LNCaP clone FGC (cell line): Measurements from ENCODE around the gene DCDC1.

Source experiments
- DNase-seq: peaks from one replicate; pipeline ENCODE4 v3.0.0-alpha.2; 2011; ENCODE audit warnings: low read depth
- H3K4me3 ChIP-seq: 2 replicates; pipeline ENCODE4 v1.5.1; 2011; ENCODE audit warnings: mild to moderate bottlenecking, low read depth, low read length, control low read depth
- TF ChIP-seq, protein P1 (sequence below): IDR thresholded peaks from 2 replicates; pipeline ENCODE4 v1.5.1; 2012; ENCODE audit warnings: mild to moderate bottlenecking; ENCODE audit not compliant: control insufficient read depth, insufficient read depth; ENCODE audit errors: extremely low read depth

Gene DCDC1

DNA sequence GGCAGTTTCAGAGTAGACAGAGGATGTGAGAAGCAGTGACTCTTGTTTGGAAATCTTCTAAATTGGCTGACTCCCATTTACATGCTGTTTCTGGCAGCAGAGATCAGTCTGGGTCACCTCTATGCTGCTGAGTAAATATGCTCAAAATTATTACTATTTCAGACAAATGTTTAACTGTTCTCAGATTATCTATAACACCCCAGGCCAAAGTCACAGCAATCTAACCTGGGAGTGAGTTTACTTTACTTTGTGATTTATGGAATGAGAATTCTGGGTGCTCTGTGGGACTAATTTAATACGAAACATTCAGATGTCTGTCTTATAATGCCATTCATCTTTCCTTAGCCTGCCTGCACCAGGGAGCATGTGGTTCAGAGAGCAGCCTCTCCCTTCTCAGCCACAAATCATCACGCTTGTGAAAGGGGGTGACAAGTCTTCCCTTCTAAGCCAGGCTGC is 500.9 kb downstream of the DCDC1 start:
- TF ChIP-seq, protein P1, sequence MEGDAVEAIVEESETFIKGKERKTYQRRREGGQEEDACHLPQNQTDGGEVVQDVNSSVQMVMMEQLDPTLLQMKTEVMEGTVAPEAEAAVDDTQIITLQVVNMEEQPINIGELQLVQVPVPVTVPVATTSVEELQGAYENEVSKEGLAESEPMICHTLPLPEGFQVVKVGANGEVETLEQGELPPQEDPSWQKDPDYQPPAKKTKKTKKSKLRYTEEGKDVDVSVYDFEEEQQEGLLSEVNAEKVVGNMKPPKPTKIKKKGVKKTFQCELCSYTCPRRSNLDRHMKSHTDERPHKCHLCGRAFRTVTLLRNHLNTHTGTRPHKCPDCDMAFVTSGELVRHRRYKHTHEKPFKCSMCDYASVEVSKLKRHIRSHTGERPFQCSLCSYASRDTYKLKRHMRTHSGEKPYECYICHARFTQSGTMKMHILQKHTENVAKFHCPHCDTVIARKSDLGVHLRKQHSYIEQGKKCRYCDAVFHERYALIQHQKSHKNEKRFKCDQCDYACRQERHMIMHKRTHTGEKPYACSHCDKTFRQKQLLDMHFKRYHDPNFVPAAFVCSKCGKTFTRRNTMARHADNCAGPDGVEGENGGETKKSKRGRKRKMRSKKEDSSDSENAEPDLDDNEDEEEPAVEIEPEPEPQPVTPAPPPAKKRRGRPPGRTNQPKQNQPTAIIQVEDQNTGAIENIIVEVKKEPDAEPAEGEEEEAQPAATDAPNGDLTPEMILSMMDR, result no peak
- H3K4me3 ChIP-seq, result no peak overlapping the region
- DNase-seq, result no peak

DNA sequence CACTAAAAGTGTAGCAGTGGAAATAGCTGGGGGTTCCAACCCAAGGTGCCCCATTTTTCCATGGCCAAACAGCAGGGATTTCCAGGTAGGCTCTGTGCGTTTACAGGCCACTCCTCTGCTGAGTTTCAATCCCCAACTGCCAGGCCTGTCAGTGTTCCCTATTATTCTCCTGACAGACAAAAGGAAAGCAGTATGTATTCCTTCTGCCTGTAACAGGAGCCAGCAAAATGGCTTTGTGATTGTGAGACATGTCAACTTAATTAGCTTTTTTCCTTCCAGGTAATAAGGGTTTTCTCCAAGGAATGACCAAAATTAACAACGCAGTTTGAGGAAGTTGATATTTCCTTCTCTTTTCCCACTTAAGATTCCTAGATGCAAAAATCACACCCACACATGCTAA is 506.3 kb downstream of the DCDC1 start:
- no peak overlapping the region for H3K4me3 ChIP-seq
- TF ChIP-seq, protein P1, result no peak
- no peak for DNase-seq

DNA sequence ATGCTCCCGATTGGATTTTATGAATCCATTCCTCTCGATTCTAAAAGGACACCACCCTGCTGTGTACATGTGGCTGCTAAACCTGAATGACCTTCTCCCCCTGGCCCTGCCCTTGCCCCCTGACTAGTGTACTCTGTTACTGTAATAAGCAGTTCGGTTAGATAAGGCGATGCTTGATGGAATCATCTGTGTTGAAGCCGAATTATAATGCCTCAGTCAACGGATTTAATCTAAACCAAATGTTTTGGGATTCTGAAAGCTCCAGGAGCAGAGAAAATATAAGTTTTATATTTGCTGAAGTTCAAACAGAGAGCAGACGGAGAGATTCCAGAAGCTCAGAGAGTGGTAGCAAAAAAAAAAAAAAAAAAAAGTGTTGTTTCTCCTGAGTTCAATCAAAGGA is 508.0 kb downstream of the DCDC1 start:
- H3K4me3 ChIP-seq, result no peak overlapping the region
- TF ChIP-seq, protein P1, result no peak
- DNase-seq, result no peak

DNA sequence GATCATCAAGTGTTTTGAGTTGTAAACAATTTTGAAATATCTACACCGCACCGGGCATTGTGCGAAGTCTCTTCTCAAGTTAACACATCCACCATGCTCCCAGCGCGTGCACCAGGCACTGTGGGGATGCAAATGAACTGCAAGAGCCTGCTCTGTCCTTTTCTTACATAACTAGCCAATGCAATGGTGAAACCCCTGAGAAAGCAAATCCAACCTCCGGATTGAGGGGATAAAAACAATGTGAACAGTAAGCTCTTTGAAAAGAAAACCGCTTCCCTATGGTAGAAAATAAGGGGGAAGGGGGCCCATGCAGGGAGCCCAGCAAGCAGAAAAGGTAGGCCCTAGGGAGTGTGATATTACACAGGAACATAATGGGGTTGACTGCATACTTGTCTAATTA is 508.5 kb downstream of the DCDC1 start:
- TF ChIP-seq, protein P1, result no peak
- no peak overlapping the region for H3K4me3 ChIP-seq
- no peak for DNase-seq

DNA sequence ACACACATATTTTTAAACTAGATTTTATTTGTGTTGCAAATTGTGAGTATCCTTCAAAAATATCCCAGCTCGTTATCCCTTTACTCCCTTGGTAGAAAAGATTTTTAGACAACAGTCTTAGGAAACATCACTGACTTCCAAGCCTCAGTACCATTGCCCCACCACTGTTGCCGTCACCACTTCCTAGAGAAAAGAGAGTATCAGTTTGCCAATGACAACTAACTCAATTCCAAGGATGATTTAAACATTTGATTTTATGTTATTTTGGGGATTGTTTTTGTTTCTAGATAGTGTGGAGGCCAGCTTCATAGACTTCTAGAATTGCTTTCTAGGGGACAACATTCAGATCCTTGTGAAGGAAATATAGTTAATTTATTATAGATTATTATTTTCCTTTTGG is 509.4 kb downstream of the DCDC1 start:
- no peak overlapping the region for H3K4me3 ChIP-seq
- TF ChIP-seq, protein P1, result no peak
- no peak for DNase-seq

DNA sequence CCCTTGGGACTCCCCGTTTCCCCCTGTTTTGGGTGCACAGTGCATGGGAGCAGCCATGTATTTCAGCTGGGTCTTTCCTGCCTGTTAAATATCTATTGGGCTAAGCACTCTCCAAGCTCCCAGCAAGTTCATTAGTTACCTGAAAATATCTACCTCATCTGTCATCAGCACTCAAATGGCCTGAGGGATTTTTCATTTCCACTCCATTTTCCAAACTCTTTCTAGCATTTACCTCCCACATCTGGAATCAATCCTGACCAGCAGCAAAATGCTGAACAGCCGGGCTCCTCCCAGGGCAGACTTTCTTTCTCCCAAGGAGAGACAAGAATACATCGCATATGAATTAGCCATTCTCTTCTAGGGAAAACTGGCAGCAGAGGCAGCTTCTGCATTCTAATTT is 509.9 kb downstream of the DCDC1 start:
- TF ChIP-seq, protein P1, result no peak
- DNase-seq, result no peak
- H3K4me3 ChIP-seq, result no peak overlapping the region

DNA sequence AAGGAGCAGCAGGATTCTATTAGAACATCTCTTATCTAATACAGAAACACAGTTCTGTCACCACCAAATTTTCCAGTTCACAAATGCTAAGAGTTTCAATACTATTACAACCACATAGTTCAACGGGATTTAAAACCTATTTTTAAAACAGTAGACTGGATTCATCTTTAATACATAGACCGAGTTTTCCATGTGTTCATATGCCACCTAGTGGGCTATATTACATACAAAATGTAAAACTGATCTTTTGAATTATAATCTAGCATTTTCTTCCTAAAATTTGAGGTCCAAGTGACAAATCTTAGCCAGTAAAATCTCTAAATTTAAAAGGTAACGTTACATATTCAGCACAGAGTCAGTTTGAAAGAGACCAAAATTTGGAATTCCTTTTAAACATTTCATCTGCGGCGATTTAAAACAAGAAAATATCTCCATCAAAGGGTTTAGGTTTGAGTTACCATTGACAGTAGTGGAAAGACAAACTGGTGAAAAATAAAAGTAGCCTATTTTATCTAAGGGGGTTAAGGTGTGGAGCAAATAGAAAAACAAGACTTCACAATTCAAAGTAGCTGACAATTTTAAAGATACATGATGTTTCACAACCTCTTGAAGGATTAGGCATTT is 514.0 kb downstream of the DCDC1 start:
- no peak overlapping the region for H3K4me3 ChIP-seq
- TF ChIP-seq, protein P1, result peak; percentile 32; the same call in 1 of the 2 replicates
- no peak for DNase-seq
